ENCODE results near the gene TRAM2. TPM values are rescaled to one million over a fixed set of nuclear protein-coding genes. Genes with fewer than 3 reads are reported as not detected.

TRAM2 gene
- total RNA-seq, 4 donors from 2014 or later = 8.3 to 17.7 (median 14.7) TPM

GRCh38 chr6:52555518-52556233, 21.2 kb downstream of the TRAM2 start:
- peaks cover 0 to 38% (median 9%) of the 10 kb centered on the region in 4 donors for H3K4me1 ChIP-seq
- no peaks in the 10 kb centered on the region for H3K27me3 ChIP-seq
- H3K4me3 ChIP-seq = no peak overlapping the region
- no peak for DNase-seq
- H3K27ac ChIP-seq = peak overlapping the region in 1 of 4 donors; percentile 17
- no peaks in the 10 kb centered on the region for H3K36me3 ChIP-seq
- no peaks in the 10 kb centered on the region for H3K9me3 ChIP-seq
- no peak for TF ChIP-seq CTCF (IDR thresholded peaks at IDR 0.05)
- no peak for TF ChIP-seq POLR2A (IDR thresholded peaks at IDR 0.05)

GRCh38 chr6:52554684-52555280, 22.1 kb downstream of the TRAM2 start:
- H3K4me3 ChIP-seq = no peak overlapping the region
- peaks cover 0 to 42% (median 11%) of the 10 kb centered on the region in 4 donors for H3K4me1 ChIP-seq
- H3K27me3 ChIP-seq = no peaks in the 10 kb centered on the region
- H3K36me3 ChIP-seq = no peaks in the 10 kb centered on the region
- no peak overlapping the region for H3K27ac ChIP-seq
- no peak for TF ChIP-seq CTCF (IDR thresholded peaks at IDR 0.05)
- no peak for TF ChIP-seq POLR2A (IDR thresholded peaks at IDR 0.05)
- no peak for DNase-seq
- H3K9me3 ChIP-seq = no peaks in the 10 kb centered on the region

GRCh38 chr6:52553719-52554118, 23.1 kb downstream of the TRAM2 start:
- H3K4me3 ChIP-seq = no peak overlapping the region
- H3K36me3 ChIP-seq = no peaks in the 10 kb centered on the region
- no peaks in the 10 kb centered on the region for H3K9me3 ChIP-seq
- no peak overlapping the region for H3K27ac ChIP-seq
- no peak for DNase-seq
- TF ChIP-seq POLR2A (IDR thresholded peaks at IDR 0.05) (no peak), CTCF (IDR thresholded peaks at IDR 0.05) (no peak)
- H3K27me3 ChIP-seq = no peaks in the 10 kb centered on the region
- H3K4me1 ChIP-seq = peaks cover 0 to 53% (median 14%) of the 10 kb centered on the region in 4 donors

- H3K4me1 ChIP-seq = peaks cover 0 to 56% (median 14%) of the 10 kb centered on the region in 4 donors
- H3K4me3 ChIP-seq = no peak overlapping the region
- DNase-seq = no peak
- no peaks in the 10 kb centered on the region for H3K36me3 ChIP-seq
- H3K27ac ChIP-seq = no peak overlapping the region
- H3K9me3 ChIP-seq = no peaks in the 10 kb centered on the region
- no peaks in the 10 kb centered on the region for H3K27me3 ChIP-seq
- TF ChIP-seq POLR2A (IDR thresholded peaks at IDR 0.05) (no peak), CTCF (IDR thresholded peaks at IDR 0.05) (no peak)
Observed at GRCh38 chr6:52553158-52553557, 23.7 kb downstream of the TRAM2 start.

GRCh38 chr6:52552278-52552643, 24.6 kb downstream of the TRAM2 start:
- Histone ChIP-seq H3K4me3 (no peak overlapping the region), H3K4me1 (peaks cover 0 to 60% (median 14%) of the 10 kb centered on the region in 4 donors), H3K27me3 (no peaks in the 10 kb centered on the region), H3K36me3 (no peaks in the 10 kb centered on the region), H3K27ac (peak overlapping the region in 3 of 4 donors; percentile 29 to 40 (median 38)), H3K9me3 (no peaks in the 10 kb centered on the region)
- peak in 2 of 3 donors; percentile 32 to 59 for DNase-seq
- no peak for TF ChIP-seq POLR2A (IDR thresholded peaks at IDR 0.05)
- no peak for TF ChIP-seq CTCF (IDR thresholded peaks at IDR 0.05)
